HL-60/S4 treated with phorbol 12-myristate 13-acetate at 8.2 ng/mL for 4 days and 3 days (cell line): ENCODE results near the gene NTF3.
"Not testable (repeated sequence)": the region's sequence is repeated elsewhere in the genome, so short reads cannot be mapped to it uniquely, and the experiment has no call there.

Experiments
- in situ Hi-C: fragments of 300-500 bp; cut with MboI; formaldehyde crosslinking; loops from 2 replicates; pipeline ENCODE4 v1.15.0; 2022; ENCODE audit warnings: low sequenced_read_pairs

Gene NTF3

GRCh38 chr12:5524769-5525436 lies 93.0 kb downstream of the NTF3 start:
- in situ Hi-C loops, result no loop called here

GRCh38 chr12:5525783-5526367 lies 94.0 kb downstream of the NTF3 start:
- in situ Hi-C loops, result no loop called here

- in situ Hi-C loops, result no loop called here
Observed at GRCh38 chr12:5533368-5533767, 101.5 kb downstream of the NTF3 start.

GRCh38 chr12:5534426-5535199 lies 102.7 kb downstream of the NTF3 start:
- in situ Hi-C loops, result no loop called here

- in situ Hi-C loops, result no loop called here
Observed at GRCh38 chr12:5535541-5535940, 103.6 kb downstream of the NTF3 start.

- in situ Hi-C loops, result not testable (repeated sequence)
Observed at GRCh38 chr12:5537026-5537615, 105.2 kb downstream of the NTF3 start.

GRCh38 chr12:5537771-5538170 lies 105.9 kb downstream of the NTF3 start:
- in situ Hi-C loops, result no loop called here
